Activated T-cell treated with anti-CD3 and anti-CD28 coated beads, Interleukin-2, amount 50 U/mL, for 24 hours (primary cell): ENCODE data around the gene PNKD.

Experiments
- DNase-seq: peaks from one replicate; pipeline ENCODE4 v3.0.0-alpha.2; 2020
- H3K27ac Mint-ChIP-seq: 2 replicates; pipeline ENCODE4 v1.8.0; 2020; ENCODE audit warnings: mild to moderate bottlenecking, mixed read lengths
- H3K27me3 Mint-ChIP-seq: 2 replicates; pipeline ENCODE4 v1.8.0; 2020; ENCODE audit warnings: mixed read lengths
- H3K36me3 Mint-ChIP-seq: 2 replicates; pipeline ENCODE4 v1.8.0; 2020; ENCODE audit warnings: low read depth, mixed read lengths
- H3K4me1 Mint-ChIP-seq: 2 replicates; pipeline ENCODE4 v1.8.0; 2020; ENCODE audit warnings: low read depth, mixed read lengths
- H3K4me3 Mint-ChIP-seq: 2 replicates; pipeline ENCODE4 v1.8.0; 2020; ENCODE audit warnings: mild to moderate bottlenecking, moderate library complexity, mixed read lengths
- H3K9me3 Mint-ChIP-seq: 2 replicates; pipeline ENCODE4 v1.8.0; 2020; ENCODE audit warnings: mixed read lengths

Gene PNKD

GRCh38 chr2:218384975-218385374 lies 114.7 kb downstream of the PNKD start:
- no peak overlapping the region for H3K27ac Mint-ChIP-seq
- no peaks in the 10 kb centered on the region for H3K27me3 Mint-ChIP-seq
- no peaks in the 10 kb centered on the region for H3K9me3 Mint-ChIP-seq
- H3K4me3 Mint-ChIP-seq = no peak overlapping the region
- peaks cover 4% of the 10 kb centered on the region for H3K4me1 Mint-ChIP-seq
- no peaks in the 10 kb centered on the region for H3K36me3 Mint-ChIP-seq
- no peak for DNase-seq

- Mint-ChIP-seq H3K27me3 (no peaks in the 10 kb centered on the region), H3K4me3 (no peak overlapping the region), H3K27ac (no peak overlapping the region), H3K36me3 (no peaks in the 10 kb centered on the region), H3K9me3 (no peaks in the 10 kb centered on the region), H3K4me1 (peaks cover 4% of the 10 kb centered on the region)
- DNase-seq = no peak
Measured at GRCh38 chr2:218386505-218387368, 116.4 kb downstream of the PNKD start.

- Mint-ChIP-seq H3K36me3 (no peaks in the 10 kb centered on the region), H3K27me3 (no peaks in the 10 kb centered on the region), H3K27ac (no peak overlapping the region), H3K4me1 (peaks cover 4% of the 10 kb centered on the region), H3K9me3 (no peaks in the 10 kb centered on the region), H3K4me3 (peak overlapping the region; percentile 20)
- DNase-seq = peak; percentile 51
Measured at GRCh38 chr2:218387369-218388194, 117.3 kb downstream of the PNKD start.

GRCh38 chr2:218389333-218390150 lies 119.2 kb downstream of the PNKD start:
- H3K36me3 Mint-ChIP-seq = no peaks in the 10 kb centered on the region
- H3K4me3 Mint-ChIP-seq = no peak overlapping the region
- no peaks in the 10 kb centered on the region for H3K27me3 Mint-ChIP-seq
- H3K9me3 Mint-ChIP-seq = no peaks in the 10 kb centered on the region
- peaks cover 12% of the 10 kb centered on the region for H3K4me1 Mint-ChIP-seq
- no peak for DNase-seq
- no peak overlapping the region for H3K27ac Mint-ChIP-seq

GRCh38 chr2:218391202-218391601 lies 120.9 kb downstream of the PNKD start:
- DNase-seq = no peak
- no peaks in the 10 kb centered on the region for H3K9me3 Mint-ChIP-seq
- no peaks in the 10 kb centered on the region for H3K27me3 Mint-ChIP-seq
- no peak overlapping the region for H3K27ac Mint-ChIP-seq
- no peaks in the 10 kb centered on the region for H3K36me3 Mint-ChIP-seq
- H3K4me1 Mint-ChIP-seq = peaks cover 24% of the 10 kb centered on the region
- H3K4me3 Mint-ChIP-seq = no peak overlapping the region

- no peaks in the 10 kb centered on the region for H3K36me3 Mint-ChIP-seq
- peaks cover 33% of the 10 kb centered on the region for H3K4me1 Mint-ChIP-seq
- no peak overlapping the region for H3K27ac Mint-ChIP-seq
- H3K27me3 Mint-ChIP-seq = peaks cover 11% of the 10 kb centered on the region
- DNase-seq = no peak
- H3K9me3 Mint-ChIP-seq = no peaks in the 10 kb centered on the region
- H3K4me3 Mint-ChIP-seq = no peak overlapping the region
Measured at GRCh38 chr2:218392459-218392858, 122.1 kb downstream of the PNKD start.

- H3K4me3 Mint-ChIP-seq = no peak overlapping the region
- H3K9me3 Mint-ChIP-seq = no peaks in the 10 kb centered on the region
- H3K27me3 Mint-ChIP-seq = peaks cover 16% of the 10 kb centered on the region
- no peak for DNase-seq
- H3K27ac Mint-ChIP-seq = peak overlapping the region; percentile 59
- H3K36me3 Mint-ChIP-seq = no peaks in the 10 kb centered on the region
- peaks cover 38% of the 10 kb centered on the region for H3K4me1 Mint-ChIP-seq
Measured at GRCh38 chr2:218392891-218393462, 122.7 kb downstream of the PNKD start.

- no peaks in the 10 kb centered on the region for H3K36me3 Mint-ChIP-seq
- peak overlapping the region; percentile 59 for H3K27ac Mint-ChIP-seq
- no peaks in the 10 kb centered on the region for H3K9me3 Mint-ChIP-seq
- H3K27me3 Mint-ChIP-seq = peaks cover 16% of the 10 kb centered on the region
- H3K4me1 Mint-ChIP-seq = peaks cover 43% of the 10 kb centered on the region
- DNase-seq = no peak
- H3K4me3 Mint-ChIP-seq = no peak overlapping the region
Measured at GRCh38 chr2:218393750-218394290, 123.5 kb downstream of the PNKD start.

GRCh38 chr2:218394298-218395089 lies 124.2 kb downstream of the PNKD start:
- Mint-ChIP-seq H3K27ac (peak overlapping the region; percentile 44), H3K9me3 (no peaks in the 10 kb centered on the region), H3K4me1 (peaks cover 47% of the 10 kb centered on the region), H3K36me3 (no peaks in the 10 kb centered on the region), H3K4me3 (no peak overlapping the region), H3K27me3 (peaks cover 16% of the 10 kb centered on the region)
- peak; percentile 38 for DNase-seq

- Mint-ChIP-seq H3K27ac (peak overlapping the region; percentile 44), H3K27me3 (peaks cover 16% of the 10 kb centered on the region), H3K4me3 (no peak overlapping the region), H3K9me3 (no peaks in the 10 kb centered on the region), H3K4me1 (peaks cover 47% of the 10 kb centered on the region), H3K36me3 (peaks cover under 1% of the 10 kb centered on the region)
- no peak for DNase-seq
Measured at GRCh38 chr2:218395090-218395444, 124.7 kb downstream of the PNKD start.

- Mint-ChIP-seq H3K27me3 (peaks cover 16% of the 10 kb centered on the region), H3K4me1 (peaks cover 49% of the 10 kb centered on the region), H3K4me3 (peak overlapping the region; percentile 71), H3K36me3 (peaks cover 2% of the 10 kb centered on the region), H3K27ac (peak overlapping the region; percentile 65), H3K9me3 (no peaks in the 10 kb centered on the region)
- no peak for DNase-seq
Measured at GRCh38 chr2:218395456-218395825, 125.1 kb downstream of the PNKD start.

- Mint-ChIP-seq H3K27me3 (peaks cover 16% of the 10 kb centered on the region), H3K4me3 (peak overlapping the region; percentile 86), H3K4me1 (peaks cover 49% of the 10 kb centered on the region), H3K36me3 (peaks cover 2% of the 10 kb centered on the region), H3K9me3 (no peaks in the 10 kb centered on the region), H3K27ac (peak overlapping the region; percentile 93)
- DNase-seq = peak; percentile 95
Measured at GRCh38 chr2:218395826-218396687, 125.7 kb downstream of the PNKD start.
